GM12891 (cell line): ENCODE data around the gene DOK3.

Experiments
- DNase-seq: peaks from one replicate; pipeline ENCODE4 v3.0.0; 2011; ENCODE audit warnings: low spot score; ENCODE audit not compliant: insufficient read length
- FAIRE-seq: peaks from 2 replicates; lab custom pipeline; 2011; peaks lifted over from hg19 to GRCh38; lab: Jason Lieb, UNC
- PAX5 ChIP-seq: IDR thresholded peaks from 2 replicates; pipeline ENCODE4 v1.6.1; 2011; ENCODE audit warnings: low read length, moderate library complexity, mild to moderate bottlenecking; ENCODE audit not compliant: insufficient read depth, severe bottlenecking
- POLR2A ChIP-seq: IDR thresholded peaks from 2 replicates; pipeline ENCODE4 v1.6.1; 2011; ENCODE audit warnings: low read depth, low read length, control low read depth
- POLR2AphosphoS5 ChIP-seq: IDR thresholded peaks from 2 replicates; pipeline ENCODE4 v1.6.1; 2011; ENCODE audit warnings: low read depth, low read length, control low read depth
- POU2F2 ChIP-seq: IDR thresholded peaks from 2 replicates; pipeline ENCODE4 v1.6.1; 2011; ENCODE audit warnings: low read depth, mild to moderate bottlenecking, control low read depth, low read length, moderate library complexity
- SPI1 ChIP-seq: IDR thresholded peaks from 2 replicates; pipeline ENCODE4 v1.6.1; 2011; ENCODE audit warnings: low read depth, low read length, control low read depth
- TAF1 ChIP-seq: IDR thresholded peaks from 2 replicates; pipeline ENCODE4 v1.6.1; 2011; ENCODE audit warnings: low read depth, low read length, control low read depth

The DOK3 gene

DNA sequence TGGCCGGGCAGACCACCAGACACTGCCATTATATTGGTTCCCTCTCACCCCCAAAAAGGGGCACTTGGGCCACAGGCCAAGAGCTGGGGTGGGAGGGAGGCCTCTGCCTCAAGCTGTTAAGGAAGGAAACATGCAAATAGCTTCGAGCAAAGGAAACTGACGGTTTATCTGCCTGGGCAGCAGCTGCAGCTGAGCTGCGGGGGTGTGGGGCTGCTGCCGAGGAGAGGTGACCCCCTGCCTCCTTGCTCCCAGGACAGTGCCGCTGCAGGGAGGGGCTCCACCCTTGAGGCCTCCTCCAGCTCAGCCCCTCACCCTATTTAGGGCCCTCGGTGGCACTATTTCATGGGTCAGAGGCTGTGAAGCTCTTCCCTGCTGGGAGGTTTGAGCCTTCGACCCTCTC, 789 bp downstream of the DOK3 start:
- peak; percentile 97 for FAIRE-seq

DNA sequence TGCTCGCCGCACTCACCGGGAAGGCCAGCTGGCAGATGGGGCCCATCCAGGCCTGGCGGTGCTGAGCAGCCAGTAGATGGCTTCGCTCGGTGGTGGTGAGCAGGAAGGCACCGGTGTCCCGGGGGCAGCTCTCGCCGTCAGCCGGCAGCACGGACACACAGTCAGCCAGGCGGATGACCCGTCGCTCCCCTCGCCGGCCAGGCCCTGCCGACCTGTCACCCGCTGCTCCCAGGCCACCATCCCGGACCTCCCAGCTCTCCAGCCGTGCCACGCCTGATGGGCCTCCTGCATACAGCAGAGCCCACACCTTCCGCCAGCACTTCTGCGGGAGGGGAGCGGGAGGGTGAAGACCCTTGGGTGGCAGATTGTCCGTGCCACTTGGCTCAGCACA, 1.4 kb downstream of the DOK3 start:
- FAIRE-seq = no peak
- TF ChIP-seq POLR2A (no peak), POU2F2 (no peak), TAF1 (no peak), SPI1 (no peak), POLR2AphosphoS5 (no peak), PAX5 (no peak)
- no peak for DNase-seq

More for the DNA sequence above, 789 bp downstream of the DOK3 start:
- DNase-seq = no peak
- TF ChIP-seq PAX5 = no peak
- peak; percentile 77; the same call in 1 of the 2 replicates for TF ChIP-seq POLR2AphosphoS5
- peak; percentile 93 for TF ChIP-seq POU2F2
- no peak; the same call in none of the 2 replicates for TF ChIP-seq POLR2A
- no peak for TF ChIP-seq SPI1
- peak; percentile 41; the same call in 1 of the 2 replicates for TF ChIP-seq TAF1

DNA sequence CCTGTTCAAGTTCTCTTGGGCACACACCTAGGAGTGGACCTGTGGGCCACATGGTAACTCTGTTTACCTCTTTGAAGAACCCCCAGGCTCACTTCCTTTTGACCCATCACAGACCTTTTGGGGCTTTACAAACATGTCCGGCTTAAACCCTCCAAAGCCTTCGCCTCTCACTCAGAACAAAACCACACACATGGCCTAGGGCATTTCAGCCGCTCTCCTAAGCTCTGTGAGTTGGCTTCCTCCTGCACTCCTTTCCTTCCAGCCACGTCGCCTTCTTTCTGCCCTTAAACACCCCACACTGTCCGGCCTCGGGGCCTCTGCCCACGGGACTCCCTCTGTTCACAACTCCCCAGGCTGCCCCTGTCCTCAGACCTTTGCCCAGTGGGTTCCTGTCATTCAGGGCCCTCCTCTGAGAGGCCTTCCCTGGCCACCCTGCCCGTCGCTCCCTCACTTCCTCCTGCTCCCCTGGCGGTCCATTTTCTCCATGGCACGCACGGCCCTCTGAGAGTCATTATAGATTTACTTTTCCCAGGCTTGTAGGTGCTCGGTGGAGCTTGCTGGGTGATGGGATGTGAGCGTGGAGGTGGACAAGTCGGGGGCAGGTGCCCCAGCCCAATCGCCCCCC, 1.9 kb downstream of the DOK3 start:
- FAIRE-seq = no peak
- no peak for DNase-seq
- TF ChIP-seq SPI1 = peak; percentile 36; the same call in 1 of the 2 replicates
- TF ChIP-seq POLR2AphosphoS5 = no peak
- TF ChIP-seq TAF1 = no peak

DNA sequence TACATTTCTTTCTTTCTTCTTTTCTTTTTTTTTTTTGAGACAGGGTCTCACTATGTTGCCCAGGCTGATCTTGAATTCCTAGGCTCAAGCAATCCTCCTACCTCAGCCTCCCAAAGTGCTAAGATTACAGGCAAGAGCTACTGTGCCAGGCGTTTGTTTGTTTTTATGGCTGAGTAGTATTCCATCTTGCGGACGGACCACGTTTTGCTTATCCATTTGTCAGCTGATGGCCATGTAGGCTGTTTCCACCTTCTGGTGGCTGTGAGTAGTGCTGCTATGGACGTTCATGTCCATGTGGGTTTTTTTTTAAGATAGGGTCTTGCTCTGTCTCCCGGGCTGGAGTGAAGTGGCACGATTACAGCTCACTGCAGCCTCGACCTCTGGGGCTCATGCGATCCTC, 2.5 kb downstream of the DOK3 start:
- no peak for DNase-seq
- no peak for FAIRE-seq
- TF ChIP-seq PAX5 = no peak
- TF ChIP-seq TAF1 = no peak
- TF ChIP-seq SPI1 = no peak
- TF ChIP-seq POU2F2 = no peak
- TF ChIP-seq POLR2A = no peak
- TF ChIP-seq POLR2AphosphoS5 = no peak

DNA sequence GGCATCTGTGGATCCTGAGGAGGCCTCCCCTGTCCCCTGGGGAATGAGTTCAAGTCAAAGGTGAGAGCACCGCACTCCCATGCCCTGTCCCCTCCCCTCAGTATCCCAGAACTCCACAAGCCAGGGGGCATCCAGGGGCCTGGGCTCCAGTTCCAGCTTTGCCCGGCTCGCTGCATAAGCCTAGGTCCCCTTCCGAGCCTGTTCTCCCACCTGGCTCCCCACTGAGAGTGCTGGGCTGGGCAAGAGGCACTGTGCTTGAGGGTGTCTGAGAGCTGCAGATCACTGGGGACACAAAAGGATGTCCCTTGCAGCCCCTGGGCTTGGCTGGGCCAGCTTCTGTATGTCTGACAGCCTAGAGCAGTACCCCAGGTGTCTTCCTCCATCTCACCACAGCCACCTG, 4.6 kb downstream of the DOK3 start:
- no peak for FAIRE-seq
- no peak for DNase-seq
- TF ChIP-seq POU2F2 = no peak
- TF ChIP-seq PAX5 = no peak
- TF ChIP-seq TAF1 = no peak
- TF ChIP-seq POLR2A = 0 out of 2 replicates have a peak, but pooled peaks have one; percentile 15
- no peak for TF ChIP-seq SPI1
- no peak for TF ChIP-seq POLR2AphosphoS5

DNA sequence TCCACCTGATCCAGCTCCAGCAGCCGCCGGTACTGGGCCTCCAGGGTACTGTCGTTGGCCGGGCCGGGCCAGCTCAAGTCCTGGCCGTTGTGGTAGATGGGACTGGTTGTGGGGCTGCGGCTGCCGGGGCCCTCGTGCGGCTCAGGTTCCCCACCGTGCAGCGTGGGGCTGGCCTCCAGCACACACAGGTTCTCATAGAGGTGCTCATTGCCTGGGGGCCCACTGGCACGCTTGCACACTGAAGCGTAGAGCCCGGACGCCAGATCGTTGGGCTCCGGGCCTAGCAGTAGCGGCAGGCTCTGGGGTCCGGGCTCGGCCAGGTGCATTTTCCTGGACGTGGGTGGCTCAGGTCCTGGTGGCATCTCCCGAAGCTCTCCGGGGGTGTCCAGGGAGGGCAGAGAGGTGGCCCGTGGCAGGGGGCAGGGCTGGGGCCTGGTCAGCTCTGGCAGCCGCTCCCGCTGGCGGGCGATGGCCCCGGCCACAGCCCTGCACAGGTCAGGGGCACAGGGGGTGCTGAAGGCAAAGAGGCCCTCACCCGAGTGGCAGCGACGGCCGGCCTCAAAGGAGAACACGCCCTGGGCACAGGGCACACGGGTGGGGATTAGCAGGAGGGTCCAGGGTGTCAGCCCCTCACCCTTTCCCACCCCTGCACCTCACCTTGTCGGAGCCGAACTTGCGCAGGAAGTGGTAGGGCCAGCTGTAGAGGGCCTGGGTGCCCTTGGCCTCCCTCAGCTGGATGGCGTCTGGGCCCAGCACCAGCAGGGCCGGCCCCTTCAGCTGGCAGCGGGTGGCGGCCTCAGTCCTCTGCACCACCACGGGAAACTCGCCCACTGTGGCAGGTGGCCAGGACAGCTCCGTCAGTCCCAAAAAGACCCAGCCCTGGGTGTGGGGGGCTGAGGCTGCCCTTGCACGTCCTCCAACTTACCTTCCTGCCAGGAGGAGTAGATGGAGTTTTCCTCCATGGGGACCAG, 5.3 kb downstream of the DOK3 start:
- FAIRE-seq (no peak), DNase-seq (no peak)
- TF ChIP-seq POLR2A = no peak; the same call in 1 of the 2 replicates
- TF ChIP-seq POLR2AphosphoS5 = 0 out of 2 replicates have a peak, but pooled peaks have one; percentile 12

DNA sequence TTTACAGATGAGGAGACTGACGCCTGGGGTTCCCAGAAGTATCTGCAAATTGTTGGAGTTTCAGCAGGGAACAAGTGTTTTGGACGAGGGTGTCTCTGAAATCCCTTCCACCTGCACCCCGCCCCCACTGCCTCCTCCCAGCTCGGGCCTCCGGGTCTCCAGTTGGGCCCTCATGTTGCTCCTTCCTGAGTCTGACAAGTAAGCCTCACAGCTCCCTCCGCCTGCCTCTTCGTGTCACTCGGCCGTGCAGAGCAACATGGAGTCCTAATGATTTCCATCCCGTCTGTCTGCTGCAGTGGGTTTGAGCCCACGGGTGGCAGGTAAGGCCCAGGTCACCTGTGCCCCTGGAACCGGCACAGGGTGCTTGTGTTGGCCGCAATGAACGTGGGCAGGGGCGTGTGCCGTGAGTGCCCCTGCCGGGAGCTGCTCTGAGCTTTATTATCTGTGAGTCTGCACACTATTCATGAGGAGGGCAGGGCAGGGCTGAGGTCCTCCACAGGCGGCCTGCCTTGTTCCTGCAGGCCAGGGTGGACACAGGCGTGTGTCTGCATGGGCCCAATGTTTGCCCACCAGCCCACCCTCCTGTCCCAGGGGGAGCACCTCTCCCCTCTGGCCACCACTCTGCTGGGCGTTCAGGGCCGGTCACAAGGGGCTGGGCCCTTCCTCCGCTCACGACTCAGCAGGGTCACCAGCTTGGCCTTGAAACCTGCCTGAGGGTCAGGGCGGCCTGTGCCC, 6.1 kb downstream of the DOK3 start:
- FAIRE-seq (no peak), DNase-seq (no peak)
- TF ChIP-seq PAX5 = no peak
- TF ChIP-seq POLR2AphosphoS5 = no peak; the same call in 1 of the 2 replicates
- no peak for TF ChIP-seq TAF1
- no peak for TF ChIP-seq POLR2A
- TF ChIP-seq POU2F2 = no peak
- no peak for TF ChIP-seq SPI1

DNA sequence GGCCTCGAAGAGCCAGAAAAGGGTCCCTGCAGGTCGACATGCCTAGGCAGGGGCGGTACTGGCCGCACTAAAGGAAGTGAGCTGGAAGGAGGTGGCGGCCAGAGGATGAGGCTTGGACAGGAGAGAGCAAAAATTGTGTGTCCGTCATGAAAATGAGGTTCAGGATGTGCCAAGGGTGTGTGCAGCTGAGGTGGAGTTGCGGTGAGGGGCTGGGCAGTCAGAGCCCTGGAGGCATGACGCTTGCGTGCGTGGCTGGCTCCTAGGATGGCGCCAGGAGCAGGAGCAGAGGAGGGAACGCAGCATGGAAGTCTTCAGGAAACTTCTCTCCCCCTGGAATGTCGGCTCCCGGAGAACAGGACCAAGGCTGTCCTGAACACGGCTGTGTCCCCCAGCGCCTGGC, 6.7 kb downstream of the DOK3 start:
- DNase-seq = no peak
- TF ChIP-seq PAX5 = no peak
- 0 out of 2 replicates have a peak, but pooled peaks have one; percentile 17 for TF ChIP-seq POU2F2
- TF ChIP-seq POLR2AphosphoS5 = no peak; the same call in none of the 2 replicates
- no peak for TF ChIP-seq SPI1
- no peak for TF ChIP-seq TAF1
- no peak for FAIRE-seq

DNA sequence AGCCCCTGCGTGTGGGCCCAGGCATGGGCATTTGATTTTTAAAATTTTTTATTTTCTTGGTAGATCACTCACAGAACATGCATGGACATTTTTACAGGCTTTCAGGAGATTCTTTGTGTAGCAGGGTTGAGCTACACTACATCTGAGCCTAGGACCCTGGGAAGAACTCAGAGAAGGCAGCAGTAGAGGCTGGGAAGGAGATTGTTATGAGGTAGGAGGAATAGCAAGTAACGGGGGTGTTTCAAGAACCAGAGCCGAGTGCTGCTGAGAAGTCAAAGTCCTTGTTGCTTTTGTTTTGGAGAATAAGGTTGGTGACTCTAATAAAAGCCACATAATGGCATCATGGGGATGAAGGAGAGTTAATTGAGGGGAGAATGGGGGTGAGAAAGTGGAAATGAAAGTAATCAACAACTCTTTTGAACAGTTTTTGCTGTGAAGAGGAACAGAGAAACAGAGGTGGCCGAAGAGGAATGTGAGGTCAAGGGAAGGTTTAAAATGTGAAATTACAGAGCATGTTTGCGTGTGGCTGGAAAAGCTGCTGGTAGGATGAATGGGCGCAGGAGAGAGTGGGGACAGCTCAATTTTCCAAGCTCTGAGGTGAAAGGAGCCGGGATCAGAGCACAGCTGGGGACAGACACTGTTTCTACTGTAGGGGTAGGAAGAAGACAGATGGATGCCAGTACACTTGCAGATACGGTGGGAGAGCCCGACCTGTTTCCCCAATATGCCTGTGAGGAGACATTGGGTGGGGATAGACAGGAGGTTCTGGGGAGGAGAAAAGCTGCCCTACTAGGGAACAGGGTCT, 7.5 kb downstream of the DOK3 start:
- TF ChIP-seq SPI1 (peak; percentile 94), POLR2AphosphoS5 (no peak; the same call in 1 of the 2 replicates)
- DNase-seq (no peak), FAIRE-seq (peak; percentile 86)
